ENCODE results near the gene NFX1. TPM values are rescaled to one million over a fixed set of nuclear protein-coding genes. Genes with fewer than 3 reads are reported as not detected.
"Not testable (repeated sequence)": the region's sequence is repeated elsewhere in the genome, so short reads cannot be mapped to it uniquely, and the experiment has no call there.

The NFX1 gene
- total RNA-seq, 4 donors from 2014 or later: 31.7 to 53.9 (median 42.3) TPM

DNA sequence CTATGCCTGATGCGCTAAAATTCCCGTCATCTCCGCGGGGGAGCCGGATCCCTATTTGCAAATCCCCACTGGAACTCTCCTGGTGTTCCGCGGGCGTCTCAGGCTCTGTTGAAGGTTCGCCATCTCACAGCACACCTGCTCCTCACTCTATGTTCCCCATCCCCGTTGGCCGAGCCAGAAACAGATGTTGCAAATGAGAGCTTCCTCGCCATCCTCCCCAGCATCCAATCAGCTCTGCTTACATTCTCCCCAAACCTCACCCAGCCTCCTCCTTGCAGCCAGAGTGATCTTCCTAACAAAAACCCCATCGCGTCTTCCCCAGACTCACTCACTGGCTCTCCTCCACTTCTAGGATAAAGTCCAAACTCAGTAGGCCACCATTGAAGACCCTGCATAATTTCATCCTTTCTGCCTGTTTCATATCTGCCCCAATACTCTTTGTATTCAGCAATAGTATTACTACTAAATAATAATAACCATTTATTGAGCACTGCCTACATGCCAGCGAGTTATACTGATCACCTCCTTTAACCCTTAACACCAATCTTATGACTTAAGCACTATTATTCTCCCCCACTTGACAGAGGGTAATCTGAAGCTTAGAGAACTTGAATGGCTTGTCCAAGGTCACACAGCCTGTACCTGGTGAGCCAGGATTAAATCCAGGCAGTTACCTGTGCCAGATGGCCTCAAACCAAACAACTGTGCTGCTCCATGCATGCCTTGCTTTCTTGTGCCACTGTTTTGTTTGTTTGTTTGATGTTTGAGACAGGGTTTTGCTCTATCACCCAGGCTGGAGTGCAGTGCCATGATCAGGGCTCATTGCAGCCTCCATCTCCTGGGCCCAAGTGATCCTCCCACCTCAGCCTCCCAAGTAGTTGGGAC is 98.0 kb downstream of the NFX1 start:
- Histone ChIP-seq H3K4me1 (peaks cover 0 to 22% (median 6%) of the 10 kb centered on the region in 3 donors), H3K4me3 (no peak overlapping the region), H3K27me3 (no peaks in the 10 kb centered on the region), H3K27ac (no peak overlapping the region), H3K9me3 (no peaks in the 10 kb centered on the region), H3K36me3 (no peaks in the 10 kb centered on the region)
- 78 to 91% methylated on average over 6 to 15 of the region's 15 CpGs for WGBS, 2 donors (ENCODE audit: low coverage in 1 of 2)
- ATAC-seq: no peak
- no peak for TF ChIP-seq POLR2A (IDR thresholded peaks at IDR 0.05)
- TF ChIP-seq POLR2AphosphoS5 (IDR thresholded peaks at IDR 0.05): no peak
- TF ChIP-seq EP300 (IDR thresholded peaks at IDR 0.05): no peak
- TF ChIP-seq, protein P1, sequence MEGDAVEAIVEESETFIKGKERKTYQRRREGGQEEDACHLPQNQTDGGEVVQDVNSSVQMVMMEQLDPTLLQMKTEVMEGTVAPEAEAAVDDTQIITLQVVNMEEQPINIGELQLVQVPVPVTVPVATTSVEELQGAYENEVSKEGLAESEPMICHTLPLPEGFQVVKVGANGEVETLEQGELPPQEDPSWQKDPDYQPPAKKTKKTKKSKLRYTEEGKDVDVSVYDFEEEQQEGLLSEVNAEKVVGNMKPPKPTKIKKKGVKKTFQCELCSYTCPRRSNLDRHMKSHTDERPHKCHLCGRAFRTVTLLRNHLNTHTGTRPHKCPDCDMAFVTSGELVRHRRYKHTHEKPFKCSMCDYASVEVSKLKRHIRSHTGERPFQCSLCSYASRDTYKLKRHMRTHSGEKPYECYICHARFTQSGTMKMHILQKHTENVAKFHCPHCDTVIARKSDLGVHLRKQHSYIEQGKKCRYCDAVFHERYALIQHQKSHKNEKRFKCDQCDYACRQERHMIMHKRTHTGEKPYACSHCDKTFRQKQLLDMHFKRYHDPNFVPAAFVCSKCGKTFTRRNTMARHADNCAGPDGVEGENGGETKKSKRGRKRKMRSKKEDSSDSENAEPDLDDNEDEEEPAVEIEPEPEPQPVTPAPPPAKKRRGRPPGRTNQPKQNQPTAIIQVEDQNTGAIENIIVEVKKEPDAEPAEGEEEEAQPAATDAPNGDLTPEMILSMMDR (IDR thresholded peaks at IDR 0.05): no peak

DNA sequence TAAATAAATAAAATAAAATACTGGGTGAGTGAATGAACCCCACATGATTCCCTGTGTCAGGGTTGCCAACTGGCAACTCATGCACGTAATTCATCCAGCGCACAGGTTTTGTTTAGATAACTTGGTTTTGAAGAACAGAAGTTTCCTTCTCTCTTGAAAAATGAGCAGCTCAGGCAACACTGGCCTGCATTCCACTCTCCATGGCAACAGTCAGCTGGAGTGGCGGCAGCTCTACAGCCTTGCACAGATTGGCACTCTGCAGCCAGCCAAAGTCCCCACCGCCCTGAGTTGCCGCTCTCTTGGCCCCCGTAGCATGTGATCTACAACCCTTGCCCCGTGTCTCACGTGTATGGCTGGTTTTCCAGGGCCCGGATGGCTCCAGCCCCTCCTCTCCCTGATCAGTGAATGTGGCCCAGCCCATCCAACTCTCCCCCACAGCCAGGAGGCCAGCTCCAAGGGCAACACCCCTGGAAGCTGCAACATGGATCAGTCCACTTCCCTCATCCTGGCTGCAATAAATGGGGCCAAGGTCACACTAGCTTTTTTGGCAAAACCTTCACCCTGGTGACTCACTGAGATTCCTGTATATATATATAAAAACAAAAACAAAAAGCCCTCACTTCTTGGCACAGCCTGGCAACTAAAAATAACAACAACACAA is 100.9 kb downstream of the NFX1 start:
- peak; percentile 74 for TF ChIP-seq POLR2AphosphoS5 (IDR thresholded peaks at IDR 0.05)
- H3K27me3 ChIP-seq, H3K9me3 ChIP-seq, H3K36me3 ChIP-seq, ATAC-seq: not testable (repeated sequence)
- H3K4me1 ChIP-seq: peaks cover 0 to 22% (median 12%) of the 10 kb centered on the region in 3 donors
- peak overlapping the region; percentile 72 to 87 (median 82) for H3K27ac ChIP-seq
- H3K4me3 ChIP-seq: peak overlapping the region in 1 of 2 donors; percentile 16
- WGBS, 2 donors (ENCODE audit: low coverage in 1 of 2): 0% methylated on average over 1 to 3 of the region's 9 CpGs

DNA sequence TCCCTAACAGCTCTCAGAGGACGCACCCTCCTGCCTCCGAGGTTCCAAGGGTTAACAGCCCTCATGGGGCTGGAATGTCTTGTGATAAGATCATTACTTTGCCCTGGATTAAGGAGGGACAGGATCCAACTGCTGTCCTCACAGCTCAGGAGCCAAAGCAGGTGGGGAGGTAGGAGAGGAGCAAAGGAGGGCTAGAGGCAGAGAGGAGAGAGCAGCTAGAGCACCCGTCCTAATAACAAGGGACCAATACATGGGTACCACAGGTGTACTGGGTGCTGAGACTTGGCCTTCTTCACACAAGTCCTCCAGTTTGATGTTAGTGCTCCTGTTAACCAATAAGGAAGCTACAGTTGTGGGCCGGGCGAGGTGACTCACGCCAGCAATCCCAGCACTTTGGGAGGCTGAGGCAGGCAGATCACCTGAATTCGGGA is 102.3 kb downstream of the NFX1 start:
- not testable (repeated sequence) for H3K36me3 ChIP-seq, H3K9me3 ChIP-seq, ATAC-seq, H3K27me3 ChIP-seq, H3K4me3 ChIP-seq
- 60% methylated on average over 1 of the region's 7 CpGs; no CpG with 5 or more reads in 1 of the 2 donors for WGBS, 2 donors (ENCODE audit: low coverage in 1 of 2)
- Histone ChIP-seq H3K4me1 (peaks cover 0 to 22% (median 12%) of the 10 kb centered on the region in 3 donors), H3K27ac (peak overlapping the region in 2 of 4 donors; percentile 48 to 81)

DNA sequence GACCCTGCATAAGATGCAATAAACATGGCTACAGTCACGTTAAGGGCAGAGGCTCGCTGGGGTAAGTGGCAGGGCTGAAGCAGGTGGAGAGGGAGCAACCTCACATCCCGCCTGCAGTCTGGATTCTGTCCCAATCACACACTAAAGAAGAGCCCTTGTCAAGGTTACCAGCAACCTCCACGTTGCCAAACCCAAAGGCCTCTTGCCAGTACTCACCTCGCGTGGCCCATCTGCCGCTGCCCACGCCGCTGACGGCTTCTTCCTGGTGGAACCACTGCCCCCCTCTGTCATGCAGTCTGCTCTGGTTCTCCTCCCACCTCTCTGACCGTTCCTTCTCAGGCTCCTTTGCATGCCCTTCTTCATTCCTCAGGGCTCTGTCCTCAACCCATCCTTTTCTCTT is 103.3 kb downstream of the NFX1 start:
- TF ChIP-seq, protein P1 (IDR thresholded peaks at IDR 0.05): no peak
- TF ChIP-seq EP300 (IDR thresholded peaks at IDR 0.05) (no peak), POLR2A (IDR thresholded peaks at IDR 0.05) (no peak), POLR2AphosphoS5 (IDR thresholded peaks at IDR 0.05) (no peak)
- Histone ChIP-seq H3K9me3 (no peaks in the 10 kb centered on the region), H3K36me3 (no peaks in the 10 kb centered on the region), H3K4me1 (peaks cover 0 to 22% (median 12%) of the 10 kb centered on the region in 3 donors), H3K4me3 (no peak overlapping the region), H3K27me3 (no peaks in the 10 kb centered on the region), H3K27ac (peak overlapping the region in 2 of 4 donors; percentile 48 to 81)
- ATAC-seq: no peak
- 40 to 55% methylated on average over 8 to 9 of the region's 11 CpGs for WGBS, 2 donors (ENCODE audit: low coverage in 1 of 2)

DNA sequence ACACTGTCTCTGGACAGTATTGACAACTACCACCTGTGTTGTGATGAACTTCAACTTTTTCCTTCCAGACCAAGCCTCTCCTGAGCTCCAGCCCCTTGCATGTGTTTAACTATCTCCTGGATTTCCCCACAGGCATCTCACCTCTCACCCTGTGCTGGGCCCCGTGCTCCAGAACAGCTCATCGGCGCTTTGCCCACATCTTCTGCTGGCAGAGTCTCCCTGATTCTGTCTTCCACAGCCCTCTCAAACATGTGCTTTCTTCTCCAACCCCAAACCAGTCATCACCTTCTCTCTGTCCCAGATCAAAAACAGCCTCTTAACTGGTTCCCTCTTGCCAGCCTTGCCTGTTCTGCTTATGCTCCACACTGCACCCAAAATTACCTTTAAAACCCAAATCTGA is 103.7 kb downstream of the NFX1 start:
- ATAC-seq, H3K4me3 ChIP-seq, H3K9me3 ChIP-seq, H3K36me3 ChIP-seq, H3K27me3 ChIP-seq: not testable (repeated sequence)
- 37 to 79% methylated on average over 3 of the region's 3 CpGs for WGBS, 2 donors (ENCODE audit: low coverage in 1 of 2)
- Histone ChIP-seq H3K27ac (peak overlapping the region in 2 of 4 donors; percentile 48 to 81), H3K4me1 (peaks cover 0 to 22% (median 12%) of the 10 kb centered on the region in 3 donors)

DNA sequence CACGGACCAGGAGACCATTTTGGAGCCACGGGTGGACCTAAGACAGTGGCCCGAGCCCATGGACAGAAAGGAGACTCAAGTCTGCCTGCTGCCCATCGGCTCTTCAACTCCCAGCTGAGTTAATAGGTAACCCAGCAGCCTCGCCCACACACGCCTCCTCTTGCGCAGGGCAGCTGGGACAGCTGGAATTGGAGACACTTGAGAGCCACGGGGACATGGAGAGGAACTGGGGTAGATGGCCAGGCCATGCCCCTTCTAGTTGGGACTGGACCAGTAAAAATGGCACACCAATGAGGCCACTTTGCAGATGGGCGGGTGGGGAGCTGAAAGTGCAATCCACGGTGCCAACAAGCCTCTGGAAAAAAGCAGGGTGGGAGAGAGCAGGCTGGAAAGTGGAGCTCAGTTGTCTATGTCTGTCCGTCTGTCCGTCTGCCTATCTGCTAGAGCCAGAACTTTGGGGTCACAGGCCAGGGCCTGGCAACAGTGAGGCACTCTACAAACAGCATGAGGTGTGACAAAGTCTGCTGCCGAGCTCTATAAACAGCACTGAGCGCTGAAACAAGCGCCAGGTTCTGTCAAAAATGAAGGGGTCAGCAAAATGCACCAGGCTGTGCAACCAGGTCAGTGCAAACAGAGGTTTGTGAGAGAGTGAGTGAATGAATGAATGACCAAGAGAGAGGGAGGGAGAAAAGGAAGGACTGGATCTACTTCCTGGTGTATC is 105.0 kb downstream of the NFX1 start:
- H3K27ac ChIP-seq, H3K36me3 ChIP-seq, H3K4me3 ChIP-seq, H3K27me3 ChIP-seq, H3K9me3 ChIP-seq, ATAC-seq: not testable (repeated sequence)
- H3K4me1 ChIP-seq: peaks cover 0 to 18% (median 12%) of the 10 kb centered on the region in 3 donors
- 81% methylated on average over 7 of the region's 15 CpGs; no CpG with 5 or more reads in 1 of the 2 donors for WGBS, 2 donors (ENCODE audit: low coverage in 1 of 2)

DNA sequence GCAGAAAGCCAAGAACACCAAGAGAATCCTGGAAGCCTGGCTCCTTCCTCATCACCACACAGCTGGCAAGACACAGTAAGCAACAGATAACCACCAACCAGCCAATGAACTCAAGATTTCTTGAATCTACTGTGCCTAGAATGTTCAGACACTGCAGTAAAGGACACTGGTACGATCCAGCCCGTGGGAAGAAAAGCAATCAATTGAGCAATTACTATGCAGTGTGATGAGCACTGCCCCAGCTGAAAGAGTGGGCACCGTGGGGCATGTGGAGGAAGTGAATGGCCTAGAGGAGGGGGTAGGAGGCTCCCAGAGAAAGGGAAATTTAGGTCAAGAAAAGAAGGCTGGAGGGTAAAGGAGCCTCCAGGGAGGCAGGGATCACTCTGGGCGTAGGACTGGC is 107.5 kb downstream of the NFX1 start:
- peaks cover 0 to 11% (median 6%) of the 10 kb centered on the region in 3 donors for H3K4me1 ChIP-seq
- H3K9me3 ChIP-seq, ATAC-seq, H3K27ac ChIP-seq, H3K36me3 ChIP-seq, H3K4me3 ChIP-seq, H3K27me3 ChIP-seq: not testable (repeated sequence)
- no CpG with 5 or more reads among the region's 4 CpGs for WGBS, 2 donors (ENCODE audit: low coverage in 1 of 2)

DNA sequence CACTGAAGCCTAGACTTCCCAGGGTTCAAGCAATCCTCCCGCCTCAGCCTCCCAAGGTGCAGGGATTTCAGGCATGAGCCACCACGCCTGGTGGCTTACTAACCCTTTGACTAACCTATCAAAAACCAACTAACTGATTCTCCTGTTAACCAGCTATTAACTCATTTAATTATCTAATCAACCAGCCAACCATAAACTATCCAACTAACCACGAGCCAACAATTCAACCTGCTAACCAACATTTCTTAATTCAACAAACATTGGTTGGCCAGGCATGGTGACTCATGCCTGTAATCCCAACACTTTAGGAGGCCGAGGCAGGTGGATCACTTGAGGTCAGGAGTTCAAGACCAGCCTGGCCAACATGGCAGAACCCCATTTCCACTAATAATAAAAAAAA is 108.7 kb downstream of the NFX1 start:
- WGBS, 2 donors (ENCODE audit: low coverage in 1 of 2): 40 to 90% methylated on average over 1 to 4 of the region's 4 CpGs
- ATAC-seq: not testable (repeated sequence)

DNA sequence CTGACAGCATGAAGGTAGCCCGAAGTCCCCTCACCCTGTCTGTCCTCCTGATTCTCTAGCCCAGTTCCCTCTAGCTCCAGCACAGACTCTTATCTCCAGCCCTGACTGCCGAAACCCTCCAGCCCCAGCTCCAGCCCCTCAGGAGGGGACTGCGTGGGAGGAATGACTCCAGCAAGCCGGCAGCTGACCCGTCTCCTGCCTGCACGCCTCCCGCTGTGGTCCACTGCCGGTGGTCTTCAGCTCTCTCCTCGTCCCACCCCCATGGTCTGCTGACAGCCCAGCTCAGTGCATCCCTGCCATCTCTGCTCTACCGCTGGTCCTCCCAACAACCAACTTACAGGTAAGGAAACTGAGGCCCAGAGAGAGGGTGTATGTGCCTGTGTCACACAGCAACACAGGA is 111.5 kb downstream of the NFX1 start:
- not testable (repeated sequence) for H3K27me3 ChIP-seq, ATAC-seq, H3K36me3 ChIP-seq, H3K9me3 ChIP-seq
- Histone ChIP-seq H3K27ac (peak overlapping the region in 3 of 4 donors; percentile 19 to 54 (median 53)), H3K4me1 (peaks cover 0 to 21% (median 3%) of the 10 kb centered on the region in 3 donors), H3K4me3 (peak overlapping the region in 1 of 2 donors; percentile 18)
- 20% methylated on average over 2 of the region's 10 CpGs; no CpG with 5 or more reads in 1 of the 2 donors for WGBS, 2 donors (ENCODE audit: low coverage in 1 of 2)

More for the DNA sequence above, 108.7 kb downstream of the NFX1 start:
- H3K27me3 ChIP-seq, H3K27ac ChIP-seq, H3K4me3 ChIP-seq, H3K36me3 ChIP-seq, H3K9me3 ChIP-seq: not testable (repeated sequence)
- H3K4me1 ChIP-seq: peaks cover 0 to 21% (median 4%) of the 10 kb centered on the region in 3 donors

DNA sequence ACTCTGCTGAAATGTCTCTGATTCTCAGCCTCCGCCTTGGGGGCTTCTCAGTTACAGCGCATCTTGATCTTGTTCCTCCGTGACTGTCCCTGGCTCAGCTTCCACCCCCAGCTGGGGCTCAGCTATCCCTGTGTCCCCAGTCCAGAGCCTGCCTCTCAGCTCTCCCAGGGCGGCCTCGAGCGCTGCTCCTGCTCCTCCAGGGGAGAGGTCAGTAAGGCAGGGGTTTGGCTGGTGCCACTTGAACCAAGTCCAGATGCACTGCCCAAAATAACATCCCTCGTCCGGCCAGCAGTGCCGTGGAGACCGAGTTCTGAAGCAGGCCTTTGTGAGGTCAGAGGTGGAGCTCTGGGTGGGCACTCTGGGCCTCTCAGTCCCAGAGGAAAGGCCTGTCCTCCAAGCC is 112.1 kb downstream of the NFX1 start, which contains the start of gene AQP7:
Gene AQP7 (minus strand): TSS at position 198 of the 400 bp plus-strand sequence. CDS start 1,306 bp downstream, outside the sequence.
- Histone ChIP-seq H3K4me1 (peaks cover 0 to 21% (median 3%) of the 10 kb centered on the region in 3 donors), H3K27ac (peak within 1 kb of the TSS in 3 of 4 donors; percentile 19 to 54 (median 53)), H3K4me3 (peak within 1 kb of the TSS in 1 of 2 donors; percentile 18)
- not testable (repeated sequence) for H3K36me3 ChIP-seq, ATAC-seq, H3K9me3 ChIP-seq, H3K27me3 ChIP-seq
- 50% methylated on average over 3 of the region's 10 CpGs; no CpG with 5 or more reads in 1 of the 2 donors for WGBS, 2 donors (ENCODE audit: low coverage in 1 of 2)

Measured in gastroesophageal sphincter (tissue), 4 donors.